H1 (cell line): ENCODE data around the gene GRID2. TPM values are rescaled to one million over a fixed set of nuclear protein-coding genes. Genes with fewer than 3 reads are reported as not detected.

Experiments
- CTCF ChIA-PET: fragments of 300-600 bp; sonication (Branson Sonifier 250); formaldehyde crosslinking; loops from one replicate; lab custom pipeline; 2021; ENCODE audit not compliant: partially characterized antibody; lab: Charles Lee
- POLR2A ChIA-PET: fragments of 300-600 bp; sonication (Branson Sonifier 250); formaldehyde crosslinking; loops from one replicate; lab custom pipeline; 2021; ENCODE audit warnings: inconsistent platforms; ENCODE audit not compliant: partially characterized antibody; lab: Charles Lee
- DNase-seq, 2 experiments: peaks; one replicate each; pipeline versions ENCODE4 v3.0.0 to v3.0.0-alpha.2; 2010 to 2022; ENCODE audit warnings: low spot score in 2 of 2, low read depth in 1 of 2, mixed read lengths in 1 of 2
- FAIRE-seq: peaks from 2 replicates; lab custom pipeline; 2011; peaks lifted over from hg19 to GRCh38; lab: Jason Lieb, UNC
- H2AFZ ChIP-seq: 2 replicates; pipeline ENCODE4 v1.8.1; 2012; ENCODE audit warnings: low read length, inconsistent platforms
- H2AK5ac ChIP-seq: 2 replicates; pipeline ENCODE4 v1.6.1; 2013; ENCODE audit warnings: low read depth, low read length
- H2BK120ac ChIP-seq: replicated peaks from 2 replicates; pipeline ENCODE3; 2013; ENCODE audit warnings: low read depth, low read length, inconsistent platforms
- H2BK12ac ChIP-seq: 2 replicates; pipeline ENCODE4 v1.6.1; 2013; ENCODE audit warnings: low read depth, low read length
- H2BK15ac ChIP-seq: 2 replicates; pipeline ENCODE4 v1.6.1; 2013; ENCODE audit warnings: low read length
- H2BK20ac ChIP-seq: 2 replicates; pipeline ENCODE4 v1.6.1; 2013; ENCODE audit warnings: low read length
- H2BK5ac ChIP-seq: 2 replicates; pipeline ENCODE4 v1.6.1; 2013; ENCODE audit warnings: low read depth, low read length
- H3K14ac ChIP-seq: 2 replicates; pipeline ENCODE4 v1.6.1; 2013; ENCODE audit warnings: inconsistent platforms; ENCODE audit not compliant: insufficient read length
- H3K18ac ChIP-seq: 2 replicates; pipeline ENCODE4 v1.6.1; 2013; ENCODE audit warnings: low read length; ENCODE audit errors: extremely low read depth
- H3K23ac ChIP-seq: 2 replicates; pipeline ENCODE4 v1.6.1; 2013; ENCODE audit warnings: inconsistent platforms; ENCODE audit not compliant: insufficient read length
- H3K23me2 ChIP-seq: 2 replicates; pipeline ENCODE4 v1.6.1; 2013; ENCODE audit warnings: low read depth, low read length
- H3K27ac ChIP-seq: 2 replicates; pipeline ENCODE4 v1.6.1; 2011; ENCODE audit warnings: low read depth, low read length, inconsistent platforms
- H3K27me3 ChIP-seq, 4 experiments: replicated peaks in 1 of 4; 1 replicate in 1 of 4; 2 replicates in 3 of 4; pipeline versions ENCODE4 v1.6.1 to v1.8.1; 2011 to 2013; ENCODE audit warnings: low read length in 3 of 4, mild to moderate bottlenecking in 3 of 4, inconsistent platforms in 2 of 4, mixed read lengths in 2 of 4, moderate library complexity in 1 of 4; ENCODE audit not compliant: control insufficient read depth in 3 of 4, insufficient read depth in 3 of 4; ENCODE audit errors: extremely low read depth in 1 of 4
- H3K36me3 ChIP-seq, 4 experiments: 2 replicates each; pipeline versions ENCODE4 v1.6.1 to v1.8.1; 2011 to 2013; ENCODE audit warnings: mild to moderate bottlenecking in 4 of 4, low read length in 3 of 4, moderate library complexity in 2 of 4, control low read depth in 1 of 4, inconsistent platforms in 1 of 4; ENCODE audit not compliant: insufficient read depth in 4 of 4, control insufficient read depth in 2 of 4
- H3K4ac ChIP-seq: replicated peaks from 2 replicates; pipeline ENCODE3; 2013; ENCODE audit warnings: low read length, low read depth, mixed read lengths, inconsistent platforms; ENCODE audit not compliant: insufficient read length
- H3K4me1 ChIP-seq, 4 experiments: replicated peaks in 1 of 4; 1 replicate in 1 of 4; 2 replicates in 3 of 4; pipeline versions ENCODE4 v1.6.1 to v1.8.1; 2011 to 2013; ENCODE audit warnings: low read length in 3 of 4, inconsistent platforms in 2 of 4, mixed read lengths in 1 of 4; ENCODE audit not compliant: insufficient read depth in 4 of 4, control insufficient read depth in 3 of 4
- H3K4me2 ChIP-seq, 2 experiments: 2 replicates each; pipeline versions ENCODE4 v1.6.1 to v1.8.1; 2011 to 2013; ENCODE audit warnings: low read depth in 2 of 2, low read length in 2 of 2, control low read depth in 1 of 2, inconsistent platforms in 1 of 2, mild to moderate bottlenecking in 1 of 2; ENCODE audit not compliant: insufficient read depth in 1 of 2
- H3K4me3 ChIP-seq, 4 experiments: fragments of 200-600, 300-600 bp in 1 of 4; sonication (generic), shearing (Covaris generic), sonication (Bioruptor Twin) in 1 of 4; 2 replicates each; pipeline versions ENCODE4 v1.5.1 to v1.8.1; 2011 to 2016; ENCODE audit warnings: low read length in 4 of 4, low read depth in 3 of 4, control low read depth in 2 of 4, inconsistent platforms in 2 of 4, mild to moderate bottlenecking in 2 of 4, mixed read lengths in 1 of 4, moderate library complexity in 1 of 4; ENCODE audit not compliant: insufficient read depth in 2 of 4; ENCODE audit errors: extremely low read depth in 1 of 4
- H3K56ac ChIP-seq: replicated peaks from 2 replicates; pipeline ENCODE3; 2013; ENCODE audit warnings: low read depth, mild to moderate bottlenecking, mixed read lengths, low read length, inconsistent platforms; ENCODE audit not compliant: insufficient read length
- H3K79me1 ChIP-seq: 2 replicates; pipeline ENCODE4 v1.6.1; 2013; ENCODE audit warnings: low read depth, low read length, control low read depth
- H3K79me2 ChIP-seq, 2 experiments: 2 replicates each; pipeline versions ENCODE4 v1.6.1 to v1.8.1; 2012 to 2013; ENCODE audit warnings: low read length in 2 of 2, mild to moderate bottlenecking in 2 of 2, inconsistent platforms in 1 of 2; ENCODE audit not compliant: insufficient read depth in 2 of 2, control insufficient read depth in 1 of 2
- H3K9ac ChIP-seq, 4 experiments: replicated peaks in 1 of 4; 1 replicate in 1 of 4; 2 replicates in 3 of 4; pipeline versions ENCODE4 v1.6.1 to v1.8.1; 2011 to 2013; ENCODE audit warnings: low read depth in 3 of 4, low read length in 3 of 4, control low read depth in 2 of 4, mild to moderate bottlenecking in 2 of 4, moderate library complexity in 2 of 4, inconsistent platforms in 1 of 4; ENCODE audit errors: extremely low read depth in 1 of 4
- H3K9me3 ChIP-seq, 2 experiments: 2 replicates each; pipeline versions ENCODE4 v1.6.1 to v1.8.1; 2012 to 2013; ENCODE audit warnings: mild to moderate bottlenecking in 2 of 2, moderate library complexity in 2 of 2, control low read depth in 1 of 2, inconsistent platforms in 1 of 2, low read depth in 1 of 2, low read length in 1 of 2, mixed read lengths in 1 of 2; ENCODE audit not compliant: insufficient read depth in 2 of 2
- H4K20me1 ChIP-seq, 2 experiments: replicated peaks in 1 of 2; 2 replicates each; pipeline versions ENCODE3 to v1.8.1; 2011 to 2013; ENCODE audit warnings: inconsistent platforms in 2 of 2, low read length in 2 of 2, mild to moderate bottlenecking in 1 of 2; ENCODE audit not compliant: insufficient read depth in 2 of 2, control insufficient read depth in 1 of 2
- H4K5ac ChIP-seq: 2 replicates; pipeline ENCODE4 v1.6.1; 2013; ENCODE audit warnings: low read length, low read depth, mixed read lengths, inconsistent platforms; ENCODE audit not compliant: insufficient read length
- H4K8ac ChIP-seq: 2 replicates; pipeline ENCODE4 v1.8.0; 2013; ENCODE audit warnings: mild to moderate bottlenecking, moderate library complexity, low read length, inconsistent platforms; ENCODE audit not compliant: insufficient read depth; ENCODE audit errors: extremely low read depth
- H4K91ac ChIP-seq: replicated peaks from 2 replicates; pipeline ENCODE3; 2013; ENCODE audit warnings: low read length, mixed read lengths, inconsistent platforms; ENCODE audit not compliant: insufficient read length
- ATF2 ChIP-seq: IDR thresholded peaks from 2 replicates; pipeline ENCODE4 v1.6.1; 2012; ENCODE audit warnings: low read length, inconsistent platforms
- BRCA1 ChIP-seq: IDR thresholded peaks from 2 replicates; pipeline ENCODE4 v1.6.1; 2012; ENCODE audit warnings: low read depth, low read length, improper control_type of control experiment
- CHD1 ChIP-seq: IDR thresholded peaks from 2 replicates; pipeline ENCODE4 v1.6.1; 2012; ENCODE audit warnings: low read depth, low read length, improper control_type of control experiment
- CTCF ChIP-seq, 3 experiments: IDR thresholded peaks; 1 replicate in 2 of 3; 2 replicates in 1 of 3; pipeline versions ENCODE4 v1.5.1 to v1.6.1; 2011; ENCODE audit warnings: low read length in 3 of 3, mild to moderate bottlenecking in 3 of 3, inconsistent platforms in 2 of 3, low read depth in 1 of 3, moderate library complexity in 1 of 3; ENCODE audit not compliant: insufficient read depth in 1 of 3; ENCODE audit errors: control extremely low read depth in 1 of 3
- FOSL1 ChIP-seq: IDR thresholded peaks from 2 replicates; pipeline ENCODE4 v1.6.1; 2011; ENCODE audit warnings: mild to moderate bottlenecking, low read depth, low read length, moderate library complexity; ENCODE audit not compliant: insufficient read depth
- RBBP5 ChIP-seq: IDR thresholded peaks from 2 replicates; pipeline ENCODE4 v1.7.1; 2012; ENCODE audit warnings: low read depth, mild to moderate bottlenecking, inconsistent platforms, low read length, moderate library complexity, borderline replicate concordance
- SIRT6 ChIP-seq: IDR thresholded peaks from one replicate; pipeline ENCODE4 v1.7.1; 2012; ENCODE audit warnings: low read length, inconsistent platforms
- TAF1 ChIP-seq: IDR thresholded peaks from 2 replicates; pipeline ENCODE4 v1.6.1; 2011; ENCODE audit warnings: mild to moderate bottlenecking, low read depth, low read length
- YY1 ChIP-seq: IDR thresholded peaks from 2 replicates; pipeline ENCODE4 v1.6.1; 2011; ENCODE audit warnings: low read depth, mild to moderate bottlenecking, low read length
- WGBS, 2 experiments: shearing (Covaris generic) in 1 of 2; methylation state at CpG; one replicate each; pipeline versions ENCODE4 v1.1.6 to v1.1.7; 2013 to 2015; ENCODE audit warnings: low lambda C conversion rate in 2 of 2, mixed read lengths in 2 of 2, inconsistent platforms in 1 of 2, low coverage in 1 of 2, missing lambda C conversion rate in 1 of 2; ENCODE audit not compliant: insufficient replicate concordance in 2 of 2, insufficient coverage in 1 of 2, insufficient read length in 1 of 2; ENCODE audit errors: extremely low coverage in 1 of 2, missing lambda C conversion rate in 1 of 2; 5-methylcytosine and 5-hydroxymethylcytosine counted together
- polyA plus RNA-seq, 7 experiments: library from polyadenylated mRNA; depleted of rRNA in 3 of 7; stranded (reverse) in 5 of 7; unstranded in 2 of 7; fragments of >200 nt in 5 of 7; fragments of 200-250 nt in 2 of 7; gene quantifications; 1 replicate in 5 of 7; 2 replicates in 1 of 7; 4 replicates in 1 of 7; pipeline versions ENCODE4 v1.2.1 to v1.2.3, GENCODE V29; 2011 to 2013; ENCODE audit warnings: missing spikeins in 2 of 7, mixed read lengths in 2 of 7
- total RNA-seq: library from RNA; stranded (reverse); fragmentation: NEBNext Ultra II Directional; extraction: Animal tissue kit (Norgen Biotek cat#: 25700); gene quantifications from 2 replicates; pipeline ENCODE4 v1.2.1, GENCODE V29; 2021

Gene GRID2
- total and polyA plus RNA-seq, 2 of the 8 experiments (the other 6 are each of a cell fraction or from before 2014, with no cell fraction given) = 31.1 to 81.9 TPM

GRCh38 chr4:93771640-93772411 is 1468.1 kb downstream of the GRID2 start:
- H3K79me2 ChIP-seq = no peaks in the 10 kb centered on the region
- H3K14ac ChIP-seq = no peak overlapping the region
- no peak overlapping the region for H2BK15ac ChIP-seq
- DNase-seq (no peak), FAIRE-seq (no peak)
- H4K5ac ChIP-seq = no peak overlapping the region
- H2BK120ac ChIP-seq = no peak overlapping the region
- no peak overlapping the region for H3K4ac ChIP-seq
- H2BK12ac ChIP-seq = no peak overlapping the region
- H3K23me2 ChIP-seq = no peaks in the 10 kb centered on the region
- 94% methylated on average over 8 of the region's 8 CpGs; no CpG with 5 or more reads in 1 of the 2 experiments for WGBS, 2 experiments
- H3K79me1 ChIP-seq = no peaks in the 10 kb centered on the region
- H4K20me1 ChIP-seq = no peaks in the 10 kb centered on the region
- H2AK5ac ChIP-seq = no peak overlapping the region
- no peak overlapping the region for H2BK5ac ChIP-seq
- no peaks in the 10 kb centered on the region for H3K27me3 ChIP-seq
- H3K27ac ChIP-seq = no peak overlapping the region
- H4K8ac ChIP-seq = no peak overlapping the region
- no peak overlapping the region for H3K56ac ChIP-seq
- no peaks in the 10 kb centered on the region for H3K9me3 ChIP-seq
- peaks cover 0 to 2% (median 0%) of the 10 kb centered on the region in 4 experiments; a peak in 2 of 8 replicates for H3K36me3 ChIP-seq
- no peak overlapping the region for H2BK20ac ChIP-seq
- H4K91ac ChIP-seq = no peak overlapping the region
- POLR2A ChIA-PET = no interaction called here
- no peak overlapping the region for H3K9ac ChIP-seq
- H3K23ac ChIP-seq = no peak overlapping the region
- H3K18ac ChIP-seq = no peak overlapping the region
- H3K4me3 ChIP-seq = no peak overlapping the region
- no peak overlapping the region for H2AFZ ChIP-seq
- H3K4me1 ChIP-seq = no peaks in the 10 kb centered on the region
- no peak overlapping the region for H3K4me2 ChIP-seq
- CTCF ChIA-PET = interaction anchor here (1.0 to 2.3 kb wide), 3 partner anchors 8 to 62 kb away, joined by 3 to 9 read pairs (median 3); no protein-coding TSS in a partner anchor
- TF ChIP-seq YY1 = no peak
- no peak for TF ChIP-seq CTCF (IDR thresholded peaks at IDR 0.05; ENCODE audit: control extremely low read depth in 1 of 3, insufficient read depth in 1 of 3, low read depth in 1 of 3, low read length in 3 of 3)
- TF ChIP-seq BRCA1 = no peak
- TF ChIP-seq TAF1 = no peak
- TF ChIP-seq FOSL1 = no peak
- TF ChIP-seq RBBP5 = no peak
- TF ChIP-seq CHD1 = no peak
- TF ChIP-seq SIRT6 = no peak
- TF ChIP-seq ATF2 = no peak
